Measurements from ENCODE around the gene ATP11B.

Gene ATP11B

DNA sequence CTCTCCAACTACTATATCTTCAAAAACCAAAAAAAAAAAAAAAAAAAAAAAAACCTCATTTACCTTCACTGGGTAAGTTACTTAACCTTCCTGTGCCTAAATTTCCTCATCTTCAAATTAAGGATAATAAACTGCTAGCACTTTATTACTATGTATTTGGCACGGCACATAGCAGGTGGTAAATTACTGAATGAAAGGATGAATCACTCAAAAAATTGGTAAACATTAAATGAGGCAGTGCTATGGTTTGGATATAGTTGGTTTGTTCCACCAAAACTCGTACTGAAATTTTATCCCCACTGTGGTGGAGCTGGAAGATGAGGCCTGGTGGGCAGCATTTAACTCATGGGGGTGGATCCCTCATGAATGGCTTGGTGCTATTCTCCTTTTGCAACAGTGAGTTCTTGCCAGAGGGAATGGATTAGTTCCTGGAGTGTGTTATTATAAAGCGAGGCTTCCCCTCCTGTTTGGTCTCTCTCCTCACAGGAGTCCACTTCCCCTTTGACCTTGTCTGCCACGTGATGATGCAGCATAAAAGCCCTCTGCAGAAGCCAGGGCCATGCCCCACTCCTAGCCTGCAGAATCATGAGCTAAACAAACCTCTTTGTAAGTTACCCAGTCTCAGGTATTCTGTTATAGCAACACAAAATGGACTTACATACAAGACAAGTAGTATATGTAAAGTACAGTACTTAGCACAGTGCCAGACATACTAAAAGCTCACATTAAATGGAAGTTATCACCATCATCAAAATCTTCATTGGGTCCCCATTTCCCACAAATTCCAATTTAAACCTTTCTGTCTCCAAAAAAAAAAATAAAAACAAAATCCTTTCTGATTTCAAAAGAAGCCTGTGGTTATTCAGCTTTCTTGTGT is 166.4 kb downstream of the ATP11B start:
- no peak for DNase-seq

- DNase-seq: no peak
These were observed 168.9 kb downstream of the ATP11B start for GRCh38 chr3:182962166-182962565.

DNA sequence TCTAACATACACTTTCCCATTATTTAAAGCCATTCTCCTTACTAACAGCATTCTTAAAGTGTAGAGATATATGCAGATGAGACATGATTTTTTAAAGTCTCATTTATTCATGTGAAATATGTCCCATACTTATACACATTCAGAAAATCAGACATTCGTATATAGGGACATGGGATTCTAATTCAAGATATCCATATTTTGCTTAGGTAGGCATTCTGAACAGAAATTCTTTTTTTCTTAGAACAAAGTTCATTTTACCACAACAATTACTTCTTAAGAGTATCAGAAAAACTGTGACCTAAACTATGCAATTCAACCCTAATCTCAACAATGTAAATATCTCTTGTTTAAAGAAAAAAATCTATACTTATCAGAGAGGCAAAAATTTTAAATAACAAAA is 170.9 kb downstream of the ATP11B start:
- no peak for DNase-seq

DNA sequence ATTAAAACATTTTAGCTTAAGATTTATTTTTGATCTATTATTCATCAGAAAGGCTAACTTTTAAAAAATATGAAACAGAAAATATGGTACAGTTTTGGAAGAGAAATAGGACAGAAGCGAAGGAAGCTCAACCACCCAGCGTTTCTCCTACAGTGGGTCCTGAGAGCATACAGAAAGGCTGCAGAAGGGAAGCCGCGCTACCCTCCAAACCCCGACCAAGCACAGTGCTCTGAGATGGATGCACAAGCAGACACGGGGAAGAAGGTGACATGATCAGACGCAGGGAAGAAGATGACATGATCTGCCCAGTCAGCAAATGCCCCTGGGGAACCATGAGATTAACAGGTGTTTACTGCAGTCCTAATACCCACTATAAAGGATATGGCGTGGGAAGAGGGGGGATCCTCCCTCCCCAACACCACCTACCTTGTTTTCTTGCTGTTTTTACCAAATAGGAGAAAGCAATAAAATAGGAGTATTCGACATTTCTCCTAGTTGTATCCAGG is 172.6 kb downstream of the ATP11B start:
- no peak for DNase-seq

DNA sequence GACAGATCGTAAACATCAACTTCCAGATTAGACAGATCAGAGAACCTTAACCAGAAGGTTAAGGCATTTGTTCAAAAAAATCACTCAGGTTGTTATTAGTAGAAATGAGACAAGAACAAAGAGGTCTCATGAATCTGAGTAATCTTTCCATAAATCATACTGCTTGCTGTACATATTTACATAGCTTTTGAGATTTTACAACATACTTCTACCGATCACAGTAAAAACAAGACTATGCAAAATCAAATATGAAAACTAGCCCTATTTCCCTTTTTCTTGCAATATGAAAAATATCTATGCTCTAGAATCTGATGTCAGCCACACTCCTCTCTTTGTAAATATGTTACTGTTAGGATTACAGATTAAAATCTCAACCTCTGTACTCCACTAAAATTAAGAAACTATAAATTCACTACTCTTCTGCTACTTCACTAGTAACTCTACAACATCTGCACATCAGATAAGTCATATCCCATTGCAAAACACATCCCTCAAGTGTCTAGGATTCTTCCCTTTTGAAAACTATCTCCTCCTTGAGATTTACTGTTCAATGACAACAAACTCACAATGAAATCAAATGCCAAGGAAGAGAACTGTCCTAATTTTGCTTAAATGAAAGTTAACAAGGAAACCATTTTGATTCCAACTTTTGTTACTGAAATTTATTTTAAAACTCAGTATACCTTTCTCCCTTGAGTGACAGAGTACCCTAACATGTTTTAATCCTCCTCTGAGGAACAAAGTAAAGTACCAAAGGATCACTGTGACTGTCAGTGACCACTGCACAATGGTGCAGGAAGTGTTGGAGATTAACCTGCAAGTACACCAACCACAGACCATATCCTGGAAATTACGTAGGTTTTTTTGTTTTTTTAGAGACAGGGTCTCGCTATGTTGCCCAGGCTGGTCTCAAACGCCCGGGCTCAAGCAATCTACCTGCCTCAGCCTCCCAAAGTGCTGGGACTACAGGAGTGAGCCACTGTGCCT is 174.2 kb downstream of the ATP11B start:
- no peak for DNase-seq

- DNase-seq: no peak
These were observed 176.0 kb downstream of the ATP11B start for GRCh38 chr3:182969277-182969676.

GRCh38 chr3:182969853-182970252 is 176.5 kb downstream of the ATP11B start:
- no peak for DNase-seq

DNA sequence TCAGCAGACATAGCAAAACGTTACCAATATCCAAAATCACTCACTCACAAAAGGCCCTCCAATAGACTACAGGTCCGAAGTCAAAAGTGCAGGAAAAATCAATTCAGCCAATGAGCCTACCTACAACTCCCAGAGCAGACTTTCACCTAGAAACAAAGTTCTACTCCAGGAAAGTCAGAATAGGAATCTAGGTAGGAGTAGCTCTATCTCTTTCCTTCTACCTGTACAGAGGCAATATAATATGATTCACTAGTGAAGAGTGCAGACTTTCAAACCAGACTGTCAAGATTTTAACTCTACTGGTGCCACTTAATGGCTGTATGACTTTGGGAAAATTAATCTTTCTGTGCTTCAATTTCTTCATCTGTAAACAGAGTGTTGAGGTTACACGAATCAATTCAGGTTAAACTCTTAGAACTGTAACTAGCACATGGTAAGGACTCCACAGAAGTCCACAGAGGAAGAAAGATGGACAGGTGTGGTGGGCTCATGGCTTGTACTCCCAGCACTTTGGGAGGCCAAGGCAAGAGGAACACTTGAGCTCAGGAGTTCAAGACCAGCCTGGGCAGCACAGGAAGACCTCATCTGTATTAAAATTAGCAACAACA is 177.6 kb downstream of the ATP11B start:
- no peak for DNase-seq
